NCI-H1436 treated with DMSO at 0.1 percent for 48 hours (cell line): ENCODE results near the gene NCF1.
"Not testable (repeated sequence)": the region's sequence is repeated elsewhere in the genome, so short reads cannot be mapped to it uniquely, and the experiment has no call there.

Source experiments
- DNase-seq: peaks from one replicate; lab custom pipeline; 2025; lab: John Stamatoyannopoulos, UW

NCF1 gene

DNA sequence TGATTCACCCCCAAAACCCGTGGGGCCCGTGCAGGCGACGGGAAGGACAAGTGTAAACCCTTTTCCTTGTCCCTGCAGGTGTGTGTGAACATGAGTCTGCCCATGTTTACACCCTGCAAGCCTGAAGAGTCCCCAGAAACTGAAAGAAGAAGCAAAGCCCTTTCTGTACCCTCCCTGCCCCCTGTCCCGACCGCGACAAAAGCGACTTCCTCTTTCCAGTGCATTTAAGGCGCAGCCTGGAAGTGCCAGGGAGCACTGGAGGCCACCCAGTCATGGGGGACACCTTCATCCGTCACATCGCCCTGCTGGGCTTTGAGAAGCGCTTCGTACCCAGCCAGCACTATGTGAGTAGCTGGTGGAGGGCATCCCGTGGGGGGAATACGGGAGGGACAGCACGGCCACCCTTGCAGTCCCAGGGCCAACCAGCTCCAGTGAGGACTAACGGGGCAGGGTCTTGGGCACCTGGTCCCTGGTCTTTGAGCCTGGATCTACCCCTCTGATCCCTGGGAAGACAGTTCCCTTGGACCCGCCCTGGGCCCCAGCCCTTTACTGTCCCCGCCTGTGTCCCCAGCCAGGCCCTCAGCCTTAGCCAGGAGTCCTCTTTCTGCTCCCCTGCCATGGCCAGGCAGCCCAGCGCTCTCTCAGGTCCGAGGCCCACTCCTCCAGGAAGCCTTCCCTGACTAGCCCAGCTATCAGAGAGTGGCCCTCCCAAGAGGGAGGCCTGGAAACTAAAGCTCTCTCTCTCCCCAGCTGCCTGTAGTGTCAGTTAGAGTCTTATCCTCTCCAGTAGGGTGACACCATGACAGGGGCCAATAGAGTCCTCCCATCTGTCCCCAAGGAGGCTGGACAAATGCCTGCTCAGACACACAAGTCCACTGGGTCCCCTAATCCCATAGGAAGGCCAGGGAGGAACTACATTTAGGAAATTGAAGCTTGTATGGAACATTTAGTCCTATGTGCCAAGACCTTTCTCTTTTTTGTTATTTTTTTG lies at the start of gene NCF1:
Gene NCF1, plus strand, starts transcription at position 252 of the 991 bp plus-strand sequence. Its CDS starts 21 bp downstream, at position 273.
- DNase-seq = not testable (repeated sequence)

DNA sequence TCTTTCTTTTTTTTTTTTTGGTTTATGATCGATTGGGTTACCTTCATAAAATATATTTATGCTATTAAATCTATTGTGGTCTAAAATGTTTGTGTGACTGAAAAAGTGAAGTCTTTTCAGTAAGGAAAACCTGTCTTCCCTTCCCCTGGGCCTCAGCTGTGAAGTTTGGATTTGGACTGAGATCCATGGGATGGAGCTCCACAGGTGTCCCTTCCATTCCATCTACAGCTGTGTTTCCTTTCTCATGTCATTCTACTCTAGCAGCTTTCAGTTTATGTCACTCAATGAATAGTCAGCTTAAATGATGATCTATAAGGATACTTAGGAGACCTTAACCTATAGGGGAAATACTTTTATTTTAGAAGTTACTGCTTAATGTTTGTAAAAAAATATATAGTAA lies 48.0 kb upstream of the NCF1 start:
- DNase-seq = no peak

DNA sequence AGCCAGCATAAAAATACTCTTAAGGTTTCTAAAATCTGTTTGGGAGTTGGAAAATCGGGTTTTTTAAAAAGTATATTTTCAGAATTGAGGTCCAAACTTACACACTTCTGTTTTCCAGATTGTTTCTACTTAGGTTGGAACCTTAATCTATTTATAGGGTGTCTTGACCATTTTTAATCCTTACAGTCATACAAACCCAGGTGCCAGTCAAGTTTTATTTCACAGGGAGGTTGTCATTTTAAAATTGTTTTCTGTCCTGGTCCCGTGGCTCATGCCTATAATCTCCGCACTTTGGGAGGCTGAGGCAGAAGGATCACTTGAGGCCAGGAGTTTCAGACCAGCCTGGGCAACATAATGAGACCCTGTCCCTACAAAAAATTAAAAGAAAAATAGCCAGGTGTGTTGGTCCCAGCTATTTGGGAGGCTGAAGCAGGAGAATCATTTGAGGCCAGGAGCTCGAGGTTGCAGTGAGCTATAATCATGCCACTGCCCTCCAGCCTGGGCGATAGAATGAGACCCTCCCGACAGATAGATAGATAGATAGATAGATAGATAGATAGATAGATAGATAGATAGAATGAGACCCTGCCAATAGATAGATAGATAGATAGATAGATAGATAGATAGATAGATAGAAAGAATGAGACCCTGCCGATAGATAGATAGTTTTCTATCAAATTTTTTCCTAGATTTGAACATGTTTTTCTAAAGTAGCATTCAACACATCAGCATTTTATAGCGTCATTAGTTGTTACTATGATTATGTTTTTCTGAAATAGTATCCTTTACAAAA lies 47.3 kb upstream of the NCF1 start:
- DNase-seq = no peak

DNA sequence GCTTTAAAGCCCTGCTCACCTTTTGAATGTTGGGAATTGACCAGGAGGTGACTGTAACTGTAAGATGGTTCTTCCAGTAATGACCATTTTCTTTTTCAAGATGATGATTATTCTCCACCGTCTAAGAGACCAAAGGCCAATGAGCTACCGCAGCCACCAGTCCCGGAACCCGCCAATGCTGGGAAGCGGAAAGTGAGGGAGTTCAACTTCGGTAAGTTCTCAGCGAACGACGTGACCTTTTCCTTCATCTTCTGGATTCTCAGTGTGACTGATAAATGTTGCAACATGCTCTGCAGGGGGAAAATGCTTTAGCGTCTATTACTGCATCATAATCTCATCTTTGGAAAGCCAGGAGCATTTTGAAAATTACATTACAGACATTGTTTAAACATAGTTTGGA lies 45.1 kb upstream of the NCF1 start:
- not testable (repeated sequence) for DNase-seq

DNA sequence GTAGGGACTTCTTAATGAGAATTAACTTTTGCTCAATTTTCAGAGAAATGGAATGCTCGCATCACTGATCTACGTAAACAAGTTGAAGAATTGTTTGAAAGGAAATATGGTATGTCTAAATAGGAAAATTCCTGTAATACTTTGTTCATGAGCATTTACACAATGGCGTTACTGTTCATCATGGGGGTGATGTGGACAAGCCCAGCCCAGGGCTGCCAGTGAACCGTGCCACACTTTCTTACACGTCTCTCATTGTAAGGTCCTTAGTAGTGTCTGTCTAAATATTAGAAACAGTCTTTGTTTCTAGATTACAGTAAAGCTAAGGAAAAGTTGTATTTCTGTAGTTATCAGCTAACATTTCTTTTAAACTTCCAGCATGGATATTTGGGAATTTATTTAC lies 43.6 kb upstream of the NCF1 start:
- not testable (repeated sequence) for DNase-seq

DNA sequence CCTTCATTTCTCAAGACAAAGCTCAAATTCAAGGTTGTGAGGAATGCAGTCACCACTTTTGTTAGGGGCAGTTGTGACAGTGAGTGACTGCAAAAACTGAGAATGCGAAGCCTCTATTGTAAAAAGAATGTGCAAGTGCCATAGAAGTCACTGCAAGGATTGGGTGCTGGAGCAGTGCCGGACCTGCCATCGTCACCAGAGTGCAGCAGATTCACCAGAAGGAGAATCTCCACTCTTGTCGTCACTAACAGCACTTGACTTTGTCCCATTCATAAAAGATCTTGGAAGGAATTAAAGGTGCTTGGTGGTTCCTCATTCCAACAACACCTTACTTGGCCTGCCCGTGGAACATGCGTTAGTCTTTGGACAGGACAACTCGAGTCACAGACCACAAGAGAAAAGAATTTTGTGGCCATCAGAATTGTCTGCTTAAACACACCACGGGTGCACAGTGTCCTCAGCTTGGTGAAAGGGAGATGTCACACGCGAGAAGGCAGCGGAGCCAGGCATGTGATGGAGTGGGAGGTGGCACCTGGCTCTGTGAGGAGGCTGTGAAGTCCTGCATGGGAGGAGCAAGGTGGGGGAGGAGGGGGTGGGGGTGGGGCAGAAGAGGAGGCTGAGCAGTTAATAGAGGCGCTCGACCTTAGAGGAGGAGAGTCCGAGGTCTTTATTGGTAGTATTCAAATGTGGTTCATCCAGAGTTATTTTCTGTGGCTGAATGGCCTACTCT lies 33.7 kb upstream of the NCF1 start:
- not testable (repeated sequence) for DNase-seq

DNA sequence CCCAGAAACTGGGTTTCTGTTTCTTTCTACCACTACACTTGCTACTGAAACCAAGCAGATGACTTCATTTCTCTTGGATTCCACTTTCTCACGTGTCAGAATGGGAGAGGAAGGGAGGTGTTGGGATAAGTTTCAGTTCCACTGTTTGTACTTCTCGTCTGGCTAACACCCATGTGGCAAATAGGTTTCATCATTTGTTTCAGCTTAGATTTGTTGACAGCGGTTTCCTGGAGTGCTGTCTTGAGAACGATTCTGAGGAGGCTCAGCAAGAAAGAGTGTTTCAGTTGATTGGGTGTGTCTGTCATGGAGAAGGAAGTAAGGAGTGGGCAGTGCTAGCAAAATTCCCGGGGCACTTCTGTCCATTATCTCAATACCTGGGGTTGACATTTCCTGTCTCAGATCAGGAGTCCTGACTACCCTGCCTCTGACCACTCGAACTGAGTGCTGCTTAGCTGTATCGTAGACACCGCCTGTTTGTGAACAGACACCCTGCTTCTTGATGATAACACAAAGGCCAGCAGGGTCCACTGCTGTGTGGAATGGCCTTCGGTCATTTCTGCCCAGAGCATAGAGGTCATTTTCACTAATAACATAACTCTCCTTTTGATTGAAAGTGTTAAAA lies 29.8 kb upstream of the NCF1 start:
- not testable (repeated sequence) for DNase-seq

DNA sequence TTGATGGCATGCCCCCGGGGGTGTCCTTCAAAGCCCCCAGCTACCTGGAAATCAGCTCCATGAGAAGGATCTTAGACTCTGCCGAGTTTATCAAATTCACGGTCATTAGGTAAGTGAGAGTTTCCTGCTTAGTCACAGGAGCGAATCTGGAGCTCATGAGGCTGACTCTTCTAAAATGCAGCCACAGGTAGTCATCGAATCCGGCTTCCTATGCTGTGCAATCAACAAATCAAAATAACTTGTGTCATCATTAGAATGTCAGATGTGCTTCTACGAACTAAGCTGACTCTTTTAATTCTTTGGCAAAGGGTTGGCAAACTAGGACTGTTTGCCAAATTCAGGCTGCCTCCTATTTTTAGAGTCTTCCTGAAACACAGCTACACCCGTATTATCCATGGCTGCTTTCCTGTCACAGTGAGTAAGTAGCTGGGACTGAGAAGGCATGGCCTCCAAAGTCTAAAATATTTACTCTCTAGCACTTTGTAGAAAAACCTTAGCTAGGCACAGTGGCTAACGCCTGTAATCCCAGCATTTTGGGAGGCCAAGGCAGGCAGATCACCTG lies 19.8 kb upstream of the NCF1 start:
- not testable (repeated sequence) for DNase-seq

DNA sequence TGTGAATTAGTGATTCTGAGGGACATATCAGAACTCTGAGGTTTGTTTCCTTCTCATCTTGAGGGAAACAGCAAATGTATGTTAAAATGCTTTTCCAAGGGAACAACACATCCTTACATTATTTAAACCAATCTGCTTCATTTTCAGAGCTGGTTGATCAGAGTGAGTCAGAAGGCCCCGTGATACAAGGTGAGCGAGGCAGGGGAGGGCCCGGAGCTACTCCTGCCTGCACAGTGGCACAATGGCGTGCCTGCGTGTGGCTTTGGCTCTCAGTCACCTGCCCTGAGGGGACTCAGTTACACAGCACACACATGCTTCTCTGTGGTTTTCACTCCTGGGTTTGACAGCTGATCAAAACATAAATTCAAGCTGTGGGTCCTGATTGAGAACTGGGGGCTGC lies 17.1 kb upstream of the NCF1 start:
- DNase-seq = not testable (repeated sequence)

DNA sequence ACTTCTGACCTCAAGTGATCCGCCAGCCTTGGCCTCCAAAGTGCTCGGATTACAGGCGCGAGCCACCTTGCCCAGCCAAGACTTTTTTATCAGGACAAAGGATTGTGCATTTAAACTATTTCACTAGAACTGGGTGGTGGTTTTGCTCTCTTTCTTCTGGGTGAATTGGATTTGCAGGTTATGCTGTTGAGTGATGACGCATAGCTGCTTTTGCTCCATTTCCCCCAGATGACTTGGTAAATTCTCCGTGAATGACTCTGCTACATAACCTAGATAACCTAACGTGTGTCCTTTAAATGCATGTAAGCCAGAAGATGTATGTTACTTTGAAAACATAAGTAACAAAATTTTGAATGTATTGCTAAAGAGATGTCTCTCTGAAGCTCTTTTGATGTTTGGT lies 15.5 kb upstream of the NCF1 start:
- not testable (repeated sequence) for DNase-seq

DNA sequence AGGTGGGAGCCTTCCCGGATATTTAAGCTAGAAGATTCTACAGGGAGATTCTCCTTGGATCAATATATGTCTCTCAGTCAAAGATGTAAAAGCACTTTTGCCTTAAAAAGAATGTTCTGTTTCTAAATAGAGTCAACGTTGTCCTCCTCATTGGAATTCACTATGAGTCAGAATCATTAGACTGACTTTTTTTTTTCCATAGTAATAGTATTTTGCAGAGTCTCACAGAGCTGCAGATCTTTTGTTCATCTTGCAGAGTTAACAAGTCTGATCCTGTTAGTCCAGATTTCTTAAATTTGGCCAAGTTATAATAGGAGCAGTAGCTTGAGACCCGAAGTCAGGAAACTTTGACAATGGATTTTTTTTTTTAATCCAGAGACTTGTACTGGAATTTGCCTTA lies 14.8 kb upstream of the NCF1 start:
- not testable (repeated sequence) for DNase-seq

DNA sequence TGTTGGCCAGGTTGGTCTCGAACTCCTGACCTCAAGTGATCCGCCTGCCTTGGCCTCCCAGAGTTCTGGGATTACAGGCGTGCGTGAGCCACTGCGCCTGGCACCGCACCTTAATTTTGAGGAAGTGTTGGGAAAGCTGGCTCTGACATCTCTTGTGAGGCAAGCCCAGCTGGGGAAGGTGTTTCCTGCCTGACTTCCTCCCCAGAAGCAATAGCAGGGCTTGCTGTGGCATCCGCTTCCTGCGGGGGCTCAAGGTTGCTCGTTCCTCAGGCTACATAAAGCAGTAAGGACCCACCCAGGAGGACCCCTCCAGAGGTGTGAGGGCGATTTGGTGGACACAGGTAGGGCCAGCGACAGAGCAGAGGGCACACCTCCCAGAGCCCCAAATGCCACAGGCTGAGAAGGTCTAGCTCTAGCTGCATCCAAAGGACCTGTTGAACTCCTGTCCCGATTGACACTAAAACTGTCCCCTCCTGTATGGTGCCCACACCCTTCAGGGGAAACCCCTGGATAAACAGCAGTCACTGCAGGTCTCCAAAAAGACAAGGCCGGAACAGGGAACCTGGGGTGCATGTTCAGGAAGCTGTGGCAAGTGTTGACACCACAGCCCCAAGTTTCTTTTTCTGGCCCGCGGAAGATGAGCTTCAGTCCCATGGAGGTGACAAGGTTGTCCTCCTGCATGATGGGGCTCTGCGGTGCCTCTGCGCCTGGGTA lies 8.4 kb upstream of the NCF1 start:
- not testable (repeated sequence) for DNase-seq

DNA sequence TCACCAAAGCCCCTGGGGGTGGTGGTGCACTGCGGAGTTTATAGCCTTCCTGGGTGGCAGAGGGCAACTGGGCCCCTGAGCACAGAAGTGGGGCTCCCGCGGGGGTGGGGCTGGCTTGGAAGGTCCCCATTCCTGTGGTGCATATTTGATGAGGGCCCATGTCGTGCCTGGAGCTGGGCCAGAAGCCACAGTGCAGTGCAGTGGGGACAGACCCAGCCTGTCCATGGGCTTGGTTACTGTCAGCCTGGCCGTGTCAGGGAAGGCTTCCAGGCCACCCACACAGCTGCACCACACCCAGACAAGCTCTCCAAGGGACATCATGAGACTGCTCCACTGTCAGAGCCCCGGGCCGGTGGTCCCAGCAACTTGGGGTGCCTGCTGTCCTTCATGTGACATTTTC lies 7.3 kb upstream of the NCF1 start:
- not testable (repeated sequence) for DNase-seq

DNA sequence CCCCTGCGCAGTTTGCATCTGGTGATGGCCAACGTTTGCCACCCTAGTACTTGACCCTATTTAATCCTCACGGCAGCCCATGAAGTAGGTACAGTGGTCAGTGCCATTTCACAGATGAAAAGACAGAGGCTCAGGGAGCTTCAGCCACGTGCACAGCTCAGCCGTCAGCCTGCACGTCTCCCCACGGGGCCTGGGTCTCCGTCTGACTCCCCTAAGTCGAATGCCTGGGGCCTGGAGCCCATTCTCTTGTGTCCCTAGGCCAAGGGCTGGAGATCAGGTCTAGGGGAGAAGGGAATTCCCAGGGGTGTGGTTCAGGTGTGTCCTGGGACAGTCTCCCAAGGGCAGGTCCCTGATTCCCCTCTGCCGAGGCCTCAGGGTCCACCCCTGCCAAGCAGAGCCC lies 6.8 kb upstream of the NCF1 start:
- not testable (repeated sequence) for DNase-seq

DNA sequence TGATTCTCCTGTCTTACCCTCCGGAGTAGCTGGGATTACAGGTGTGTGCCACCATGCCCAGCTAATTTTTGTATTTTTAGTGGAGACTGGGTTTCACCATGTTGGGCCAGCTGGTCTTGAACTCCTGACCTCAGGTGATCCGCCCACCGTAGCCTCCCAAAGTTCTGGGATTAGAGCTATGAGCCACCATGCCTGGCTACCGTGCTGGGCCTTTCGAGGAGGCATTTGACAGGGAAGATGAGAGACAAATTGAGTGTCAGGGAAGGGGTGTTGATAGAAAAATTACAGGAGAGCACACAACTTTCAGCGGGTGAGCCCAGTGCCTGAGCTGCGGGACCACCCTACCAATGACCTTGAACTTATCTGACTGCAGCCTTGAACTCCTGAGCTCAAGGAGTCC lies 3.7 kb upstream of the NCF1 start:
- DNase-seq = not testable (repeated sequence)

DNA sequence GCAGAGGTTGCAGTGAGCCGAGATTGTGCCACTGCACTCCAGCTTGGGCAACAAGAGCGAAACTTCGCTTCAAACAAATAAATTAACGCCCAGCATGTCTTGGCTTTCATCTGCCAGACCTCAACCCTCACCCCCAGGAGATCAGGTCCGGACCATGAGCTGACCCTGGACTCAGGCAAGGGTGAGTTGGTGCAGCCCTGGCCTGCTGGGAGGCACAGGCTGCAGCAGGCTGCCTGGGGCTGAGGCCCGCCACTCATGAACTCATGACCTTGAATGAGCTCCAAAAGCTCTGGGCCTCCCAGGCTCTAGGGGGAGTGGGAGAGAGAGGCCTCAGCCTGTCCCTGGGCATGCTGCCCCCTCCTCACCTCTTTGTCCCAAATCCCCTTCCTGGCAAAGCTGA lies 1.7 kb upstream of the NCF1 start:
- not testable (repeated sequence) for DNase-seq

DNA sequence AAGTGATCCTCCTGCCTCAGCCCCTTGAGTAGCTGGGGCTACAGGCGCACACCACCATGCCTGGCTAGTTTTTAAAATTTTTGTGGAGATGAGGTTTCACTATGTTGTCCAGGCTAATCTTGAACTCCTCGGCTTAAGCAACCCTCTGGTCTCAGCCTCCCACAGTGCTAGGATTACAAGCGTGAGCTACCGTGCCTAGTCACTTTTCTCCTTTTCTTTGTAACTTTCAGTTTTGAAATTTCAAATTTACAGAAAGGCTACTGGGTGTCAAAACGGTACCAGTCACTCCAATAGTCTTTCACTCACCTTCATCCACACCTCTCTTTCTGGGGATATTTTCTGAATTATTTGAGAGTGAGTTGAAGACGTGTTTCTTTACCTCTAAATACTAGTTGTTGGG lies 1.3 kb downstream of the NCF1 start:
- not testable (repeated sequence) for DNase-seq

DNA sequence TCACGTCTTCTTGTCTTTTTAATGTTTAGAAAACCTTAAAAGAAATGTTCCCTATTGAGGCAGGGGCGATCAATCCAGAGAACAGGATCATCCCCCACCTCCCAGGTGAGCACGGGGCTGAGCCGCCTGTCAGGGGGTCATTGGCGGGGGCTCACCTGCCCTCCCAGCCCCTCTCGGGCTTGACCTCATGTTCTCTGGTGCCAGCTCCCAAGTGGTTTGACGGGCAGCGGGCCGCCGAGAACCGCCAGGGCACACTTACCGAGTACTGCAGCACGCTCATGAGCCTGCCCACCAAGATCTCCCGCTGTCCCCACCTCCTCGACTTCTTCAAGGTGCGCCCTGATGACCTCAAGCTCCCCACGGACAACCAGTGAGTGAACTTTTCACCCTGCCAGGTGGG lies 5.2 kb downstream of the NCF1 start:
- not testable (repeated sequence) for DNase-seq

DNA sequence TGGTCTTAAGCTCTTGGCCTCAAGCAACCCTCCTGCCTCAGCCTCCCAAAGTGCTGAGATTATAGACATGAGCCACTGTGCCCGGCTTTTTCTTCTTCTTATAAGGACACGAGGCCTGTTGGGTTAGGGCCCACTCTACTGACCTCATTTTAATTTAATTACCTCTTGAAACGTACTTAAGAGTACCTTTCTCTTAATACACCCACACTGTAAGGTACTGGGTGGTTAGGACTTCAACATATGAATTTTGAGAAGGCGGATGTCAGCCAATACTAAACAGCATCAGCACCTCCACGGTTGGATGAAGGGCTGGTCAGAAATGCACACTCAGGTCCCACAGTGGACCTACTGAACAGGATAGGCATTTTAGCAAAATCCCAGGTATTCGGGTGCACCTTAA lies 7.9 kb downstream of the NCF1 start:
- not testable (repeated sequence) for DNase-seq

DNA sequence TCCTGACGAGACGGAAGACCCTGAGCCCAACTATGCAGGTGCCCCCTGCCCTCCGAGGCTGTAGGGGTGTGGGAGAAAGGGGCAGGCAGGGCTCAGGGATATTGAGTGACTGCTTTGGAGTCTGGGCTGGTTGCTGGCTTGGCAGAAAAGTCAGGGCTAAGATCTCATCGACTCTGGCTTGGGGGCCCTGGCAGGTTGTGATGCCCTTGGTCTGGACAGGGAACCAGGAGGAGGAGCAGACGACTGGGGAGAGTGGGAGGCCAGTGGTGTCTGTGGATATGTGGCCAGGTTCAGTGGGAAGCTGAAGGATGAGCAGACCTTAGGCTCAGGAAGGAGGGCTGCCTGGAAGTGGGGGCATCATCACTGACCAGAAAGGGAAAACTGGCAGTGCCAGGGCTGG lies 9.8 kb downstream of the NCF1 start:
- not testable (repeated sequence) for DNase-seq
